Measurements from ENCODE around the gene GOPC.

The GOPC gene

GRCh38 chr6:117550078-117550600 lies 52.2 kb downstream of the GOPC start:
- no peak for TF ChIP-seq CTCF (IDR thresholded peaks at IDR 0.05; ENCODE audit: borderline replicate concordance, insufficient read depth, low read depth, low read length)
- no peak overlapping the region for H3K4me3 ChIP-seq (ENCODE audit: low read depth, low read length)

GRCh38 chr6:117549611-117550010 lies 52.7 kb downstream of the GOPC start:
- H3K4me3 ChIP-seq (ENCODE audit: low read depth, low read length): no peak overlapping the region
- no peak for TF ChIP-seq CTCF (IDR thresholded peaks at IDR 0.05; ENCODE audit: borderline replicate concordance, insufficient read depth, low read depth, low read length)

GRCh38 chr6:117548797-117549301 lies 53.5 kb downstream of the GOPC start:
- no peak overlapping the region for H3K4me3 ChIP-seq (ENCODE audit: low read depth, low read length)
- no peak for TF ChIP-seq CTCF (IDR thresholded peaks at IDR 0.05; ENCODE audit: borderline replicate concordance, insufficient read depth, low read depth, low read length)

- 0 out of 2 replicates have a peak, but pooled peaks have one; percentile 2 for TF ChIP-seq CTCF (IDR thresholded peaks at IDR 0.05; ENCODE audit: borderline replicate concordance, insufficient read depth, low read depth, low read length)
Measured at GRCh38 chr6:117547688-117548621, 54.4 kb downstream of the GOPC start.

GRCh38 chr6:117546674-117547073 lies 55.6 kb downstream of the GOPC start:
- no peak for TF ChIP-seq CTCF (IDR thresholded peaks at IDR 0.05; ENCODE audit: borderline replicate concordance, insufficient read depth, low read depth, low read length)
- no peak overlapping the region for H3K4me3 ChIP-seq (ENCODE audit: low read depth, low read length)

More at GRCh38 chr6:117547688-117548621, 54.4 kb downstream of the GOPC start:
- no peak overlapping the region for H3K4me3 ChIP-seq (ENCODE audit: low read depth, low read length)

GRCh38 chr6:117545161-117545595 lies 57.1 kb downstream of the GOPC start:
- H3K4me3 ChIP-seq (ENCODE audit: low read depth, low read length): no peak overlapping the region
- no peak for TF ChIP-seq CTCF (IDR thresholded peaks at IDR 0.05; ENCODE audit: borderline replicate concordance, insufficient read depth, low read depth, low read length)
